HG02870 (cell line): Measurements from ENCODE around the gene ZIC3.
"Not testable (repeated sequence)": the region's sequence is repeated elsewhere in the genome, so short reads cannot be mapped to it uniquely, and the experiment has no call there.

Experiments used
- ATAC-seq: cut with Tn5 transposase; IDR thresholded peaks from one replicate; pipeline ENCODE4 v1.9.1; 2021; ENCODE audit warnings: mild to moderate bottlenecking, moderate library complexity; ENCODE audit not compliant: unreplicated experiment

The ZIC3 gene

GRCh38 chrX:137565921-137566745, at the start of gene ZIC3:
Gene ZIC3, plus strand, starts transcription at chrX:137566127. Its CDS starts 565 bp downstream, at chrX:137566692.
- no peak for ATAC-seq

DNA sequence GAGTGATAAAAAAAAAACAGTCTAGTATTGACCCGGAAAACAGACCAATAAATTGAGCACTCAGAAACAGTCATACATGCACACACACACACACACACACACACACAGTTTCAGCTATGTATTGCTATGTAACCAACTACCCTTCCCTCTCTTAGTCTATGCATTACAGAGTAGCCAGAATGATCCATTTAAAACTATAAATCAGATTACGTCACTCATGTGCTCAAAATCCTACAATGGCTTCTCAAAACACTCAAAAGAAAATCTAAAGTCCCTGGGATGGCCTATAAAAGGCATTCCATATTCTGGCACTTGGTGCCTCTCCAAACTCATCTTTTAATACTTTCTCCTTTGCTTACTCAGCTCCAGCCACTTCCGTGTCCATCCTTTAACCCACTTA, 46.5 kb upstream of the ZIC3 start:
- ATAC-seq, result no peak

DNA sequence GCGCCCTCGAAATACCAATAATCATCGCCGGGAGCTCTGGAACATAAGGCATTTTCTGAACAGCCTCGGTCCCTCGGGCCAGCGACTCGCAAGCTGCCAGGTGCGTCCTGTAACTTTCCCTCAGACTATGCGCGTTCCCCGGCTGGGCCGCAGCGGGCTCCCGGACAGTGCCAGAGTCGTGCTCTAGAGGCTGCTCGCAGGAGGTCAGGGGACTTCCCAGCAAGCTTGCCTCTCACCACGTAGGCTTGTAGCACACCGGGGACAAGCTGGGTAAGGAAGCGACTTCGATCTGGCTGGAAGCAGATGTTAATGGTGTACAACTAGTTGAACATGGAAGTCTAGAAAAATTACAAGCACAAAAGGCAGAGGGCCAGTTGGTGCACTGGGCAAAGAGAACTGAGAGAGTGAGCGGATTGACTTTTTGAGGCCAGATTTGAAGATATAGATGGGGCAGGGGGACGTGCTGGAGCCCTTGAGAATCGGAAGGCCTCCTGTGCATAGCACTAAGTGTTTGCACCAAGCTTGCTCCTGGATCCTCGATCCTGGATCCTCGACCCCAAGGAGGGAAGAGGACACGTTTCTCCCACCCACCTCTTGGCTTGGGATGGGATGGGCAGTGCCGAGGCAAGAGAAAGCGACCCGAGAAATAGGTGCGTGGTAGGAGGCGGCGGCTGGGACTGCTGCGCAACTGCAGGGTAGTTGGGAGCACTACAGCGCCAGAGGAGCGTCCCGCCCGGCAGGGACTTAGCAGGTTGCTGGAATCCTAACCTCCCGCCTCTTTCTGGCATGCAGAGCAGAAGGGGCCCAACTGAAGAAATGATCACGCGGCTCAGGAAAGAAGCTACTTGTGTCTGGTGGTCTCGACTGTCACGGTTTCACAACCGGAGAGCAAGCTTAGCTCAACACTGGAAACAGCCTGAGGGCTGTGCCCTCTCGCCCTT, 19.9 kb upstream of the ZIC3 start:
- no peak for ATAC-seq

DNA sequence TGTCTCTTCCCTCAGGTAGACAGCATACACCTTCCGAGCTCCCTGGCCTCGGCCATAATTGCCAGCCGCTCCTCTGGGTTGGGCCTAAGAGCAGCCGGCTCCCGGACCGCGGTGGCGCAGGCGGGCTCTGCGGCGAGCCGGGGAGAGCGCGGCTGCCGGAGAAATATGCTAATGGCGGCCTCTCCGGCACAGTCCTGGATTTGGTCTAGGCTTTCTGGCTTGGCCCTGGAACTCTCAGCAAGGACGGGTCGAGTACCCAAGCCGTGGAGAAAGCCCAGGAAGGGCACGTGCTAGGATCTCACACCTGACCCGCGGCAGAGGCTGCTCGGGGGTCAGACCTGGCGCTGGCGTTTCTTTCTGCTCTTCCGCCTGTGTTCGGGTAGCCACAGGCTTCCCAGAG, 18.6 kb upstream of the ZIC3 start:
- no peak for ATAC-seq

DNA sequence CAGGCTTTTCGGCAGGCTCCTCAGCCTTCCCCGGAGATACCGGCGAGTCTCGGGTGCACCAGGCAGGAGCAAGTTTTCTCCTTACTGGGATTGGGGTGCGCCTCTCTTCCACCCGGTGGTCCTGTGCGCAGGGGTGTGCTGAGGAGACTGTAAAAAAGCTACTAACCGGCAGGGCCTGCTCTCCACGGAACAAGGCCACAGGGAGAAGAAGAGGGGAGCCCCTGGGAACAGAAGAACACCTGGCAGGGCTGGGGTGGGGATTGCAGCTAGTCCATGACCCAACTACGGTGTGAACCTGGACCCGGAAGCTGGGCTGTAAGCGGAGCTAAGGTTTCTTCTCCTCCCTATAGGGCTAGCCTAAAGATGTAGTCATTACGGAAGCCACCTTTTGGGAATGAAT, 17.7 kb upstream of the ZIC3 start:
- ATAC-seq, result no peak

- no peak for ATAC-seq
Observed at GRCh38 chrX:137549073-137549472, 16.9 kb upstream of the ZIC3 start.

- ATAC-seq, result no peak
Observed at GRCh38 chrX:137549851-137550664, 15.9 kb upstream of the ZIC3 start.

- ATAC-seq, result no peak
Observed at GRCh38 chrX:137550665-137551261, 15.2 kb upstream of the ZIC3 start.

DNA sequence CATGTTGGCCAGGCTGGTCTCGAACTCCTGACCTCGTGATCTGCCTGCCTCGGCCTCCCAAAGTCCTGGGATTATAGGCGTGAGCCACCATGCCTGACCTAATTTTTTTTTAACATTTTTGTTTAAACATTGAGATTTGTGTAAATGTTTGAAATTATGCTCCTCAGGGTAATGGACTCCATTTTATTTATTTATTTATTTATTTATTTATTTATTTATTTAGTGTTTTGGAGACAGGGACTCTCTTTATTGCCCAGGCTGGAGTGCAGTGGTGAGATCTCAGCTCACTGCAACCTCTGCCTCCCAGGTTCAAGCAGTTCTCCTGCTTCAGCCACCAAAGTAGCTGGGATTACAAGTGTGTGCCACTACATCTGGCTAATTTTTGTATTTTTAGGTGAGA, 13.8 kb upstream of the ZIC3 start:
- ATAC-seq, result not testable (repeated sequence)

DNA sequence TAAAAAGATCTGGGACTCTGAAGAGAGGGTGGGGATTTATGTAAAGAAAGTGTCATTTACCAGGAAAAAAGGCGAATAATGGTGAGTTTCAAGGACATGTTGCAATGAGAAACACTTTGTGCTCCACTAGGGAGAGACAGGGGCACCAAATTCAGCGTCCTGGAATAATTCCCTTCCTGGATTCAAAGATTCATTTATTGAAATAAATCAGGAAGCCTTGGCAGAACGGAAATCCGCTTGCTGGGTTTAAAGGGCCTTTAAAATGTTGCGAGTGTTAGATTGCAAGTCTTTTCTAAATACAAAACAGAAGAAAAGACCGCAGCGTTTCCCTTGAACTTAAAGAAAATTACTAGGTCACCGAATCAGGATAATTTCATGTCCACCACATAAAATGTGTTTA, 3.8 kb upstream of the ZIC3 start:
- no peak for ATAC-seq

GRCh38 chrX:137563681-137564651, 2.0 kb upstream of the ZIC3 start:
- no peak for ATAC-seq

- no peak for ATAC-seq
Observed at GRCh38 chrX:137565318-137565904, 516 bp upstream of the ZIC3 start.

GRCh38 chrX:137566746-137567679, 1.1 kb downstream of the ZIC3 start:
- no peak for ATAC-seq

GRCh38 chrX:137567682-137568232, 1.8 kb downstream of the ZIC3 start:
- no peak for ATAC-seq

- no peak for ATAC-seq
Observed at GRCh38 chrX:137568741-137569469, 3.0 kb downstream of the ZIC3 start.

- ATAC-seq, result no peak
Observed at GRCh38 chrX:137569470-137569891, 3.6 kb downstream of the ZIC3 start.
